Thyroid gland (tissue), 4 donors: ENCODE results near the gene ZNF678.

Experiments used
- POLR2A ChIP-seq, 2 donors: fragments of 450-650 bp; IDR thresholded peaks; one replicate each; pipeline ENCODE4 v1.6.1; 2017; ENCODE audit warnings: antibody characterized with exemption in 2 of 2, mild to moderate bottlenecking in 2 of 2, moderate library complexity in 1 of 2
- TF ChIP-seq, protein P1 (sequence below), 6 experiments: fragments of 200-600 bp in 3 of 6; fragments of 450-650 bp in 3 of 6; sonication (generic) in 3 of 6; IDR thresholded peaks; one replicate each; pipeline ENCODE4 v1.5.1; 2016 to 2019; ENCODE audit warnings: antibody characterized with exemption in 6 of 6, mild to moderate bottlenecking in 2 of 6, inconsistent platforms in 1 of 6, moderate library complexity in 1 of 6

DNA sequence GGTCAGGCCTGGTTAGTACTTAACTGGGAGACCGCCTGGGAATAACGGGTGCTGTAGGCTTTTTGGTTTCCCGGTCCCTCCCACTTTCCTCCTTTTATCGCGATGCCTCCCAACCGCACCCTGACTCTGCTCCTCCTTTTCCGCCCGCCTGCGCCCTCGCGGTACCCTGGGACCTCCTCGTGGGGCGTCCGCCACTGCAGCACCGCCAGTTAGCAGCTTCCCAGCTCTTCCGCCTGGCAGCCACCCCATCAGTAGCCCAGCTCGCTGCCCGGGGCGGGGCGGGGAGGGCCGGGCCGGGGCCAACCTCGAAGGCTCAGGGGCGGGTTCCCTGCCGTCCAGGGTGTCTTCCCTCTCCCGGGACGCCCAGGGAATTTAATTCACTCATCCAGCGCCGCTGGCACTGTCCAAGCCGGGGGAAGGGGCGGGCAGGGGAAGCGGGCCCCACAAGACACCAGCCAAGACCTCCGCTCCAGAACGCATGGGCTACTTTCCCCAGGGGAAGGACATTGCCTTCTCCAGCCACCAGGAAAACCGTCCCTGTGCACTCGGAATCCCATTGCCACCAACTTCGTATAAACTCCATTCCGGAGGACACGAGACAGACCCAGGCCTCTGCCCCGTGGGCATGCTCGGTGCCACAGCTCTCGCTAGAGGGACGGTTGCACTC lies 2.0 kb upstream of the ZNF678 start:
- TF ChIP-seq POLR2A (IDR thresholded peaks at IDR 0.05), result no peak
- TF ChIP-seq, protein P1, sequence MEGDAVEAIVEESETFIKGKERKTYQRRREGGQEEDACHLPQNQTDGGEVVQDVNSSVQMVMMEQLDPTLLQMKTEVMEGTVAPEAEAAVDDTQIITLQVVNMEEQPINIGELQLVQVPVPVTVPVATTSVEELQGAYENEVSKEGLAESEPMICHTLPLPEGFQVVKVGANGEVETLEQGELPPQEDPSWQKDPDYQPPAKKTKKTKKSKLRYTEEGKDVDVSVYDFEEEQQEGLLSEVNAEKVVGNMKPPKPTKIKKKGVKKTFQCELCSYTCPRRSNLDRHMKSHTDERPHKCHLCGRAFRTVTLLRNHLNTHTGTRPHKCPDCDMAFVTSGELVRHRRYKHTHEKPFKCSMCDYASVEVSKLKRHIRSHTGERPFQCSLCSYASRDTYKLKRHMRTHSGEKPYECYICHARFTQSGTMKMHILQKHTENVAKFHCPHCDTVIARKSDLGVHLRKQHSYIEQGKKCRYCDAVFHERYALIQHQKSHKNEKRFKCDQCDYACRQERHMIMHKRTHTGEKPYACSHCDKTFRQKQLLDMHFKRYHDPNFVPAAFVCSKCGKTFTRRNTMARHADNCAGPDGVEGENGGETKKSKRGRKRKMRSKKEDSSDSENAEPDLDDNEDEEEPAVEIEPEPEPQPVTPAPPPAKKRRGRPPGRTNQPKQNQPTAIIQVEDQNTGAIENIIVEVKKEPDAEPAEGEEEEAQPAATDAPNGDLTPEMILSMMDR (IDR thresholded peaks at IDR 0.05), result no peak
